Right renal pelvis (tissue), 4 donors: ENCODE data around the gene LRFN2. TPM values are rescaled to one million over a fixed set of nuclear protein-coding genes. Genes with fewer than 3 reads are reported as not detected.

Experiments
- DNase-seq, 4 donors: peaks; one replicate each; pipeline ENCODE4 v3.0.0-alpha.2; 2013; ENCODE audit warnings: low read depth in 4 of 4, low spot score in 3 of 4, missing footprints in 1 of 4
- polyA plus RNA-seq, 4 donors: library from polyadenylated mRNA; unstranded; fragments of 120-200 nt; gene quantifications; one replicate each; pipeline ENCODE4 v1.2.1, GENCODE V29; 2013; ENCODE audit not compliant: insufficient read length in 4 of 4

Gene LRFN2
- polyA plus RNA-seq, 4 donors, result 0.94 to 1.6 (median 1.0) TPM

GRCh38 chr6:40409716-40410397, 177.3 kb downstream of the LRFN2 start:
- no peak for DNase-seq

- DNase-seq, result no peak
These were observed 178.2 kb downstream of the LRFN2 start for GRCh38 chr6:40408786-40409542.

GRCh38 chr6:40407239-40407638, 179.9 kb downstream of the LRFN2 start:
- DNase-seq, result no peak

GRCh38 chr6:40406175-40406574, 181.0 kb downstream of the LRFN2 start:
- DNase-seq, result no peak

GRCh38 chr6:40400738-40401137, 186.4 kb downstream of the LRFN2 start:
- DNase-seq, result no peak

- DNase-seq, result no peak
These were observed 187.2 kb downstream of the LRFN2 start for GRCh38 chr6:40399888-40400457.

- DNase-seq, result no peak
These were observed 188.2 kb downstream of the LRFN2 start for GRCh38 chr6:40398810-40399477.

- DNase-seq, result no peak
These were observed 189.0 kb downstream of the LRFN2 start for GRCh38 chr6:40398034-40398691.

- DNase-seq, result no peak
These were observed 189.7 kb downstream of the LRFN2 start for GRCh38 chr6:40397287-40398033.

GRCh38 chr6:40395698-40396076, 191.5 kb downstream of the LRFN2 start:
- no peak for DNase-seq

GRCh38 chr6:40395066-40395697, 192.0 kb downstream of the LRFN2 start:
- no peak for DNase-seq

- DNase-seq, result no peak
These were observed 192.8 kb downstream of the LRFN2 start for GRCh38 chr6:40394381-40394780.

GRCh38 chr6:40393641-40394040, 193.5 kb downstream of the LRFN2 start:
- DNase-seq, result no peak

- DNase-seq, result no peak
These were observed 194.6 kb downstream of the LRFN2 start for GRCh38 chr6:40392589-40392988.

- no peak for DNase-seq
These were observed 195.2 kb downstream of the LRFN2 start for GRCh38 chr6:40391851-40392517.

GRCh38 chr6:40391086-40391485, 196.1 kb downstream of the LRFN2 start:
- DNase-seq, result no peak

GRCh38 chr6:40390144-40390800, 196.9 kb downstream of the LRFN2 start:
- DNase-seq, result no peak

- DNase-seq, result no peak
These were observed 197.9 kb downstream of the LRFN2 start for GRCh38 chr6:40389254-40389653.

- no peak for DNase-seq
These were observed 199.3 kb downstream of the LRFN2 start for GRCh38 chr6:40387871-40388264.
